ENCODE measurements around the gene VPS13C. TPM values are rescaled to one million over a fixed set of nuclear protein-coding genes. Genes with fewer than 3 reads are reported as not detected.

The VPS13C gene
- total RNA-seq, 1 donor from 2014 or later = 33.6 TPM

- H3K27me3 ChIP-seq = no peaks in the 10 kb centered on the region
- no peaks in the 10 kb centered on the region for H3K9me3 ChIP-seq
- no peaks in the 10 kb centered on the region for H3K36me3 ChIP-seq
- peak overlapping the region; percentile 41 to 52 for H3K4me3 ChIP-seq
- no peak overlapping the region for H3K27ac ChIP-seq
- DNase-seq (ENCODE audit: low spot score in 2 of 2) = no peak
- no peak for TF ChIP-seq CTCF (IDR thresholded peaks at IDR 0.05)
- H3K4me1 ChIP-seq = no peaks in the 10 kb centered on the region
- intact Hi-C loops (cut with DNase I) = loop anchor here (2.0 kb wide), 2 partner anchors 1250 to 1326 kb away; no protein-coding TSS in a partner anchor
Observed at GRCh38 chr15:61835029-61835428, 225.2 kb downstream of the VPS13C start.

- intact Hi-C loops (cut with DNase I) = loop anchor here (2.0 kb wide), 2 partner anchors 1249 to 1325 kb away; no protein-coding TSS in a partner anchor
- H3K4me1 ChIP-seq = no peaks in the 10 kb centered on the region
Observed at GRCh38 chr15:61834076-61834697, 226.1 kb downstream of the VPS13C start.

GRCh38 chr15:61832223-61832622 is 228.0 kb downstream of the VPS13C start:
- intact Hi-C loops (cut with DNase I) = no loop called here
- Histone ChIP-seq H3K9me3 (no peaks in the 10 kb centered on the region), H3K27ac (no peak overlapping the region), H3K4me1 (no peaks in the 10 kb centered on the region), H3K36me3 (no peaks in the 10 kb centered on the region), H3K4me3 (no peak overlapping the region), H3K27me3 (no peaks in the 10 kb centered on the region)
- TF ChIP-seq CTCF (IDR thresholded peaks at IDR 0.05) = no peak
- DNase-seq (ENCODE audit: low spot score in 2 of 2) = no peak

More at GRCh38 chr15:61834076-61834697, 226.1 kb downstream of the VPS13C start:
- Histone ChIP-seq H3K27me3 (no peaks in the 10 kb centered on the region), H3K4me3 (no peak overlapping the region), H3K36me3 (no peaks in the 10 kb centered on the region), H3K9me3 (no peaks in the 10 kb centered on the region), H3K27ac (no peak overlapping the region)
- DNase-seq (ENCODE audit: low spot score in 2 of 2) = peak in 1 of 2 donors; percentile 90
- TF ChIP-seq CTCF (IDR thresholded peaks at IDR 0.05) = peak; percentile 73 to 98 (median 94)

GRCh38 chr15:61831505-61831921 is 228.7 kb downstream of the VPS13C start:
- intact Hi-C loops (cut with DNase I) = no loop called here
- no peak overlapping the region for H3K4me3 ChIP-seq
- TF ChIP-seq CTCF (IDR thresholded peaks at IDR 0.05) = no peak
- no peaks in the 10 kb centered on the region for H3K9me3 ChIP-seq
- no peak overlapping the region for H3K27ac ChIP-seq
- no peaks in the 10 kb centered on the region for H3K4me1 ChIP-seq
- H3K27me3 ChIP-seq = no peaks in the 10 kb centered on the region
- DNase-seq (ENCODE audit: low spot score in 2 of 2) = no peak
- no peaks in the 10 kb centered on the region for H3K36me3 ChIP-seq

- no peaks in the 10 kb centered on the region for H3K36me3 ChIP-seq
- H3K9me3 ChIP-seq = no peaks in the 10 kb centered on the region
- no peaks in the 10 kb centered on the region for H3K27me3 ChIP-seq
- no peak overlapping the region for H3K27ac ChIP-seq
- intact Hi-C loops (cut with DNase I) = no loop called here
- H3K4me3 ChIP-seq = no peak overlapping the region
- TF ChIP-seq CTCF (IDR thresholded peaks at IDR 0.05) = no peak
- no peaks in the 10 kb centered on the region for H3K4me1 ChIP-seq
- no peak for DNase-seq (ENCODE audit: low spot score in 2 of 2)
Observed at GRCh38 chr15:61830536-61831330, 229.5 kb downstream of the VPS13C start.

Measured in ascending aorta (tissue), 2 donors.